OCI-M2 (cell line): ENCODE measurements around the gene ZBTB8A.
"Not testable (repeated sequence)": the region's sequence is repeated elsewhere in the genome, so short reads cannot be mapped to it uniquely, and the experiment has no call there.

ENCODE experiments used
- DNase-seq: peaks from one replicate; lab custom pipeline; 2025; ENCODE audit not compliant: unreplicated experiment; lab: John Stamatoyannopoulos, UW

The ZBTB8A gene

GRCh38 chr1:32538887-32539583, at the start of gene ZBTB8A:
Gene ZBTB8A (plus strand): TSS chr1:32539427. CDS start chr1:32592932, 53,505 bp downstream.
- DNase-seq, result no peak

- DNase-seq, result no peak
These were observed 49.3 kb upstream of the ZBTB8A start for GRCh38 chr1:32489774-32490454.

- DNase-seq, result no peak
These were observed 47.8 kb upstream of the ZBTB8A start for GRCh38 chr1:32491386-32491785.

GRCh38 chr1:32494196-32494595, 45.0 kb upstream of the ZBTB8A start:
- DNase-seq, result peak; percentile 46

GRCh38 chr1:32494711-32495337, 44.4 kb upstream of the ZBTB8A start:
- DNase-seq, result no peak

- no peak for DNase-seq
These were observed 43.1 kb upstream of the ZBTB8A start for GRCh38 chr1:32496127-32496526.

- no peak for DNase-seq
These were observed 40.5 kb upstream of the ZBTB8A start for GRCh38 chr1:32498751-32499150.

GRCh38 chr1:32500387-32501209, 38.6 kb upstream of the ZBTB8A start:
- DNase-seq, result peak; percentile 17

GRCh38 chr1:32501865-32502264, 37.4 kb upstream of the ZBTB8A start:
- DNase-seq, result no peak

- no peak for DNase-seq
These were observed 36.1 kb upstream of the ZBTB8A start for GRCh38 chr1:32503153-32503552.

GRCh38 chr1:32507021-32507420, 32.2 kb upstream of the ZBTB8A start:
- DNase-seq, result no peak

- DNase-seq, result no peak
These were observed 30.5 kb upstream of the ZBTB8A start for GRCh38 chr1:32508761-32509160.

- no peak for DNase-seq
These were observed 29.3 kb upstream of the ZBTB8A start for GRCh38 chr1:32509939-32510338.

GRCh38 chr1:32516402-32516801, 22.8 kb upstream of the ZBTB8A start:
- DNase-seq, result no peak

GRCh38 chr1:32518976-32519375, 20.3 kb upstream of the ZBTB8A start:
- DNase-seq, result no peak

- no peak for DNase-seq
These were observed 18.1 kb upstream of the ZBTB8A start for GRCh38 chr1:32521165-32521564.

GRCh38 chr1:32525053-32525452, 14.2 kb upstream of the ZBTB8A start:
- DNase-seq, result no peak

GRCh38 chr1:32525661-32526444, 13.4 kb upstream of the ZBTB8A start:
- no peak for DNase-seq

GRCh38 chr1:32528550-32528949, 10.7 kb upstream of the ZBTB8A start:
- not testable (repeated sequence) for DNase-seq

GRCh38 chr1:32533792-32534327, 5.4 kb upstream of the ZBTB8A start:
- no peak for DNase-seq
